ENCODE measurements around the gene RELN. TPM values are rescaled to one million over a fixed set of nuclear protein-coding genes. Genes with fewer than 3 reads are reported as not detected.
A peak's percentile ranks its signal among the peaks of the same experiment; 100 is the strongest.

RELN gene
- total and polyA plus RNA-seq, 2 of the 13 experiments (the other 11 are each of a cell fraction or from before 2014, with no cell fraction given): 315 to 332 TPM

GRCh38 chr7:104010052-104010909 is 20.8 kb upstream of the RELN start (continued):
- no peak for TF ChIP-seq ZNF761 (CRISPR knock-in tag; conservative IDR thresholded peaks at IDR 0.05)
- TF ChIP-seq ZNF256 (CRISPR knock-in tag; conservative IDR thresholded peaks at IDR 0.05): no peak
- TF ChIP-seq, protein P1, sequence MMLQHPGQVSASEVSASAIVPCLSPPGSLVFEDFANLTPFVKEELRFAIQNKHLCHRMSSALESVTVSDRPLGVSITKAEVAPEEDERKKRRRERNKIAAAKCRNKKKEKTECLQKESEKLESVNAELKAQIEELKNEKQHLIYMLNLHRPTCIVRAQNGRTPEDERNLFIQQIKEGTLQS (CRISPR knock-in tag; IDR thresholded peaks at IDR 0.05): peak; percentile 58
- no peak for TF ChIP-seq TCF7L2 (IDR thresholded peaks at IDR 0.05; ENCODE audit: low read depth, low read length)
- no peak for TF ChIP-seq ZNF274 (CRISPR knock-in tag; IDR thresholded peaks at IDR 0.05)
- TF ChIP-seq ZNF766 (CRISPR knock-in tag; IDR thresholded peaks at IDR 0.05; ENCODE audit: borderline replicate concordance): no peak
- no peak for TF ChIP-seq FUBP1 (CRISPR knock-in tag; IDR thresholded peaks at IDR 0.05; ENCODE audit: borderline replicate concordance)
- TF ChIP-seq KLF16 (CRISPR knock-in tag; IDR thresholded peaks at IDR 0.05): 0 out of 4 replicates have a peak, but pooled peaks of 1 of the 2 experiments have one; percentile 37
- TF ChIP-seq HNF1A (IDR thresholded peaks at IDR 0.05; ENCODE audit: low read depth): peak; percentile 74
- TF ChIP-seq HNF1A (CRISPR knock-in tag; IDR thresholded peaks at IDR 0.05; ENCODE audit: borderline replicate concordance): peak; percentile 94
- no peak for TF ChIP-seq ZNF549 (CRISPR knock-in tag; IDR thresholded peaks at IDR 0.05)
- TF ChIP-seq ZFP37 (CRISPR knock-in tag; IDR thresholded peaks at IDR 0.05; ENCODE audit: borderline replicate concordance): no peak
- TF ChIP-seq AHR (CRISPR knock-in tag; IDR thresholded peaks at IDR 0.05): no peak
- no peak for TF ChIP-seq EEA1 (CRISPR knock-in tag; IDR thresholded peaks at IDR 0.05; ENCODE audit: borderline replicate concordance)
- TF ChIP-seq ARHGAP35 (CRISPR knock-in tag; IDR thresholded peaks at IDR 0.05; ENCODE audit: borderline replicate concordance): no peak
- no peak for TF ChIP-seq ZBTB42 (CRISPR knock-in tag; IDR thresholded peaks at IDR 0.05)
- TF ChIP-seq ATF1 (CRISPR knock-in tag; IDR thresholded peaks at IDR 0.05): no peak
- no peak for TF ChIP-seq POLR2A (IDR thresholded peaks at IDR 0.05; ENCODE audit: insufficient read depth in 1 of 2, low read depth in 2 of 2, low read length in 2 of 2)
- no peak for TF ChIP-seq ZNF282 (IDR thresholded peaks at IDR 0.05; ENCODE audit: partially characterized antibody)
- TF ChIP-seq EHMT2 (IDR thresholded peaks at IDR 0.05; ENCODE audit: borderline replicate concordance, low read depth, low read length): no peak
- TF ChIP-seq ZNF670 (CRISPR knock-in tag; IDR thresholded peaks at IDR 0.05; ENCODE audit: borderline replicate concordance): no peak
- no peak for TF ChIP-seq NR2F1 (CRISPR knock-in tag; IDR thresholded peaks at IDR 0.05)
- TF ChIP-seq ZNF878 (CRISPR knock-in tag; IDR thresholded peaks at IDR 0.05): no peak
- TF ChIP-seq ESRRA (CRISPR knock-in tag; IDR thresholded peaks at IDR 0.05; ENCODE audit: low read depth): peak; percentile 97
